Glutamatergic neuron (in vitro differentiated cells): Measurements from ENCODE around the gene CTSA. TPM values are rescaled to one million over a fixed set of nuclear protein-coding genes. Genes with fewer than 3 reads are reported as not detected.

Experiments
- DNase-seq: peaks from one replicate; pipeline ENCODE4 v3.0.0; 2022
- H3K27ac Mint-ChIP-seq: one replicate; pipeline ENCODE4 v1.8.0; 2020; ENCODE audit warnings: mild to moderate bottlenecking, mixed read lengths, inconsistent platforms; ENCODE audit not compliant: unreplicated experiment
- H3K27me3 Mint-ChIP-seq: one replicate; pipeline ENCODE4 v1.8.0; 2020; ENCODE audit warnings: mild to moderate bottlenecking, moderate library complexity, mixed read lengths, inconsistent platforms; ENCODE audit not compliant: unreplicated experiment
- H3K36me3 Mint-ChIP-seq: one replicate; pipeline ENCODE4 v1.8.0; 2020; ENCODE audit warnings: mild to moderate bottlenecking, mixed read lengths, inconsistent platforms; ENCODE audit not compliant: unreplicated experiment
- H3K4me1 Mint-ChIP-seq: one replicate; pipeline ENCODE4 v1.8.0; 2020; ENCODE audit warnings: mild to moderate bottlenecking, low read depth, mixed read lengths, inconsistent platforms; ENCODE audit not compliant: unreplicated experiment
- H3K4me3 Mint-ChIP-seq: one replicate; pipeline ENCODE4 v1.8.0; 2020; ENCODE audit warnings: mild to moderate bottlenecking, mixed read lengths, inconsistent platforms; ENCODE audit not compliant: unreplicated experiment
- H3K9me3 Mint-ChIP-seq: one replicate; pipeline ENCODE4 v1.8.0; 2020; ENCODE audit warnings: mild to moderate bottlenecking, moderate library complexity, mixed read lengths, inconsistent platforms; ENCODE audit not compliant: unreplicated experiment
- total RNA-seq: library from RNA; stranded (reverse); fragmentation: NEBNext Ultra II Directional; extraction: Animal tissue kit (Norgen Biotek cat#: 25700); gene quantifications from one replicate; pipeline ENCODE4 v1.2.1, GENCODE V29; 2021; ENCODE audit not compliant: unreplicated experiment
- TF ChIP-seq, protein P1 (sequence below): fragments of 200-600 bp; sonication (generic); IDR thresholded peaks from one replicate; pipeline ENCODE4 v1.5.0; 2021; ENCODE audit not compliant: partially characterized antibody, unreplicated experiment

Gene CTSA
- total RNA-seq, 1 donor from 2014 or later, result 63.7 TPM

DNA sequence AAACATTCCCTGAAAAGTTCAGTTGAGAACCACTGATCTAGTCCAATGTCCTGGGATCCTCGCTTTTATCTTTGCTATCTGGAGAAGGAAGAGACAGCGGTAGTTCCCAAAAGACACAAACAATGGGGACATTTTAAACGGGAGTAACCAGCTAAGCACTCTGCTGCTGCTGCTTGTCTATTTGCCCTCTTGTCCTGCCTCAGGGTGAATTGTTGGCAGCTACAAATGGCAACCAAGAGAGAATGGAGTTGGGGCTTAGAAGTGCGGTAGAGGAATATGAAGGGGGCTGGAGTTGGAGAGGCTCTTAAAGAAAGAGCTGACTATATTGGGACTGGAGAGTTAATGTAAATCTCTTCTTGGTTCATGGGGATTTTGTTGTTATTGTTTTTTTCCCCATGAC lies 16.6 kb upstream of the CTSA start:
- Mint-ChIP-seq H3K4me1 (peaks cover 3% of the 10 kb centered on the region), H3K27ac (no peak overlapping the region), H3K9me3 (no peaks in the 10 kb centered on the region), H3K4me3 (no peak overlapping the region), H3K27me3 (peaks cover 4% of the 10 kb centered on the region), H3K36me3 (peaks cover 3% of the 10 kb centered on the region)
- TF ChIP-seq, protein P1, sequence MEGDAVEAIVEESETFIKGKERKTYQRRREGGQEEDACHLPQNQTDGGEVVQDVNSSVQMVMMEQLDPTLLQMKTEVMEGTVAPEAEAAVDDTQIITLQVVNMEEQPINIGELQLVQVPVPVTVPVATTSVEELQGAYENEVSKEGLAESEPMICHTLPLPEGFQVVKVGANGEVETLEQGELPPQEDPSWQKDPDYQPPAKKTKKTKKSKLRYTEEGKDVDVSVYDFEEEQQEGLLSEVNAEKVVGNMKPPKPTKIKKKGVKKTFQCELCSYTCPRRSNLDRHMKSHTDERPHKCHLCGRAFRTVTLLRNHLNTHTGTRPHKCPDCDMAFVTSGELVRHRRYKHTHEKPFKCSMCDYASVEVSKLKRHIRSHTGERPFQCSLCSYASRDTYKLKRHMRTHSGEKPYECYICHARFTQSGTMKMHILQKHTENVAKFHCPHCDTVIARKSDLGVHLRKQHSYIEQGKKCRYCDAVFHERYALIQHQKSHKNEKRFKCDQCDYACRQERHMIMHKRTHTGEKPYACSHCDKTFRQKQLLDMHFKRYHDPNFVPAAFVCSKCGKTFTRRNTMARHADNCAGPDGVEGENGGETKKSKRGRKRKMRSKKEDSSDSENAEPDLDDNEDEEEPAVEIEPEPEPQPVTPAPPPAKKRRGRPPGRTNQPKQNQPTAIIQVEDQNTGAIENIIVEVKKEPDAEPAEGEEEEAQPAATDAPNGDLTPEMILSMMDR, result no peak
- DNase-seq, result no peak

DNA sequence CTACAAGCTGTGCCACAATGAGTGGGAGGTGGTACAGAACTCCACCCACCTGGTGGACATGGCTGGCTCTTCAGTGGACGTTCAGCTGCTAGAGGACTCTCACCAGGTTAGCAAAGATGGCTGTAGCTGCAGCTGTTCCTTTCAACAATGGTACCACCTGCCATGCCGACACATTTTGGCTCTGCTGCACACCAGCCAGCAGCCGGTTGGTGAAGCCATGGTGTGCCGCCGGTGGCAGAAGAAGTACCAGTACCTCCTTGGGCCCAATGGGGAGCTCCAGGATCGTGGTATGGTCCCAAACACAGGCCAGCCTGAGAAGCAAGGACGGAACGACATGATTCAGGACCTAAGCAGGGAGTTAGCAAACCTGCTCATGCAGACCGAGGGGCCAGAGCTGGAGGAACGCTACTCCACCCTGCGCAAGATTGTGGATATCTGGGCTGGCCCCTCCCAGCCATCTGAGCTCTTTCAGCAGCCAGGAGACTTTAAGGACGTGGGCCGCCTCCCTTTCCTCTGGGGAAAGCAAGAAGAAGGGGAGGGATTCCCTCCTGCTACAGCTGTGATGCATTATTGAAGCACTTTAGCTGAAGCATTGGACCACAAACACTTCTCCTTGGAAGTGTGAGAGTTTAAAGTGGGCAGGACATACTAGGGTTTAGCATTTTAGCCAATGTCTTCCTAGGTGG lies 12.9 kb upstream of the CTSA start:
- H3K4me3 Mint-ChIP-seq, result no peak overlapping the region
- no peak for DNase-seq
- H3K36me3 Mint-ChIP-seq, result no peaks in the 10 kb centered on the region
- H3K27me3 Mint-ChIP-seq, result peaks cover 7% of the 10 kb centered on the region
- TF ChIP-seq, protein P1, result no peak
- no peaks in the 10 kb centered on the region for H3K9me3 Mint-ChIP-seq
- H3K4me1 Mint-ChIP-seq, result peaks cover 9% of the 10 kb centered on the region
- no peak overlapping the region for H3K27ac Mint-ChIP-seq

DNA sequence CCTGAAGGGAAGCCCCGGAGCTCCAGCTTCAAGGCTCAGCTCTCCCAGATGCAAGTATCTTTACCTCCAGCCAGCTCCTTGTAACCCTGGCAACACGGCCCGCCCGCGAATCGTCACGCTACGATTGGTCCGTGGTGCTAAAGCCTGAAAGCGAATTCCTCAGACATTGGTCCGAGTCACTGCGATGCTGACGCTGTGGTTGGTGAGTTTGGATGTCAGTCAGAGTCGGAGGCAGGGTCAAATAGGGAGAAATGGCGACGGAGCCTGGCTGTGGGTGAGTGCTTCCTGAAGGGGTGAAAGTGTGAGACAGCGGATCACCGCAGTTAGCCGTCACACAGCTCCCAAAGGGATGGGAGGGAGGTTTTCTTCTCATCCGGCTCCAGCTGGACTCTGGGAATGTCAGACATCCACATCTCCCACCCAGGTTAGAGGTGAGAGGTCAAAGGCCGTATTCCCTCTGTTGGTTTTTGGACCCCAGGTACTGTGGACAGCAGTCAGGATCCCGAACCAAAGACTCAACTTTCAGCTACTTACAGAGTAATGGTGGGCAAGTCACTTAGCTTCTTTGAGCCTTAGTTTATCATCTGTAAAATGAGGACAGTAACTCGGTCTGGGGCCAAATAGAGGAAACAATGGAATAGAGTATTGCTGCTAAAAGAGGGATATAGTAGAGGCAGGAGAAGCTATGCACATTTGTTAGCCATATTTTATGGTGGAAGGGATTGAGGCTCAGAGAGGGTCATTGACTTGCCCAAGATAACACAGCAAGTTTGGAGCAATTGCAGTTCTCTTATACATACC lies 9.9 kb upstream of the CTSA start, which contains the start of gene ZSWIM1:
Gene ZSWIM1 (plus strand): TSS at position 240 of the 801 bp plus-strand sequence. CDS start 1,366 bp downstream, outside the sequence.
- peaks cover 3% of the 10 kb centered on the region for H3K27me3 Mint-ChIP-seq
- peak within 1 kb of the TSS; percentile 88 for H3K4me3 Mint-ChIP-seq
- DNase-seq, result peak; percentile 99
- no peaks in the 10 kb centered on the region for H3K9me3 Mint-ChIP-seq
- H3K27ac Mint-ChIP-seq, result peak within 1 kb of the TSS; percentile 87
- TF ChIP-seq, protein P1, result no peak
- H3K4me1 Mint-ChIP-seq, result peaks cover 9% of the 10 kb centered on the region
- no peaks in the 10 kb centered on the region for H3K36me3 Mint-ChIP-seq

DNA sequence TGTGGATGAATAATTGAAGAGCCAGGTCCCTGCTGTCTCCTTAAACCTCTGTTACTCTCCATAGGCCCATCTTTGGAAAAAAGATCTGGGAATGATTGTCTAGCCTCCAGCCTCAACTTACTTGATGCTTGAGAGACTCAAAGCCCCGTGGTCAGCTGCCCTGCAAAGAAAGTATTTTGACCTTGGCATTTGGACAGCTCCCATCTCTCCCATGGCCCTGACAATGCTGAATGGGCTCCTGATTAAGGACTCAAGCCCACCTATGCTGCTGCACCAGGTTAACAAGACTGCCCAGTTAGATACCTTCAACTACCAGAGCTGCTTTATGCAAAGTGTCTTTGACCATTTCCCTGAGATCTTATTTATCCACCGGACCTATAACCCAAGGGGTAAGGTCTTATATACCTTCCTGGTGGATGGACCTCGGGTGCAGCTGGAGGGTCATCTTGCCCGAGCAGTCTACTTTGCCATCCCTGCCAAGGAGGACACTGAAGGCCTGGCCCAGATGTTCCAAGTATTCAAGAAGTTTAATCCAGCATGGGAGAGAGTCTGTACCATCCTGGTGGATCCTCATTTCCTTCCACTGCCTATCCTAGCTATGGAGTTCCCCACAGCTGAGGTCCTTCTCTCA lies 8.6 kb upstream of the CTSA start:
- peaks cover 3% of the 10 kb centered on the region for H3K27me3 Mint-ChIP-seq
- H3K36me3 Mint-ChIP-seq, result no peaks in the 10 kb centered on the region
- no peak overlapping the region for H3K27ac Mint-ChIP-seq
- TF ChIP-seq, protein P1, result no peak
- DNase-seq, result no peak
- H3K9me3 Mint-ChIP-seq, result no peaks in the 10 kb centered on the region
- peak overlapping the region; percentile 78 for H3K4me3 Mint-ChIP-seq
- H3K4me1 Mint-ChIP-seq, result peaks cover 9% of the 10 kb centered on the region

DNA sequence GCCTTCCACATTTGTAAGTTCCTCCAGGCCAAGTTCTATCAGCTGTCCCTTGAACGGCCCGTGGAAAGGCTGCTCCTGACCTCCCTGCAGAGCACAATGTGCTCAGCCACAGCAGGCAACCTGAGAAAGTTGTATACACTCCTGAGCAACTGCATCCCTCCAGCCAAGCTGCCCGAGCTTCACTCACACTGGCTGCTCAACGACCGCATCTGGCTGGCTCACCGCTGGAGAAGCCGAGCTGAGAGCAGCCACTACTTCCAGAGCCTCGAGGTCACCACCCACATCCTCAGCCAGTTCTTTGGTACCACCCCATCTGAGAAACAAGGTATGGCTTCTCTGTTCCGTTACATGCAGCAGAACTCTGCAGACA lies 8.1 kb upstream of the CTSA start:
- H3K4me3 Mint-ChIP-seq, result no peak overlapping the region
- DNase-seq, result no peak
- TF ChIP-seq, protein P1, result no peak

More for the DNA sequence above, 8.1 kb upstream of the CTSA start:
- Mint-ChIP-seq H3K36me3 (no peaks in the 10 kb centered on the region), H3K27me3 (peaks cover 3% of the 10 kb centered on the region), H3K9me3 (no peaks in the 10 kb centered on the region), H3K4me1 (peaks cover 9% of the 10 kb centered on the region), H3K27ac (no peak overlapping the region)
